Activated T-helper 1 cell treated with anti-CD3 and anti-CD28 coated beads, Interleukin-2, amount 50 U/mL, for 16 hours (primary cell): Measurements from ENCODE around the gene EFNA4.
A peak's percentile ranks its signal among the peaks of the same experiment; 100 is the strongest.

Experiments
- DNase-seq, 2 donors: peaks; one replicate each; pipeline ENCODE4 v3.0.0-alpha.2; 2020; ENCODE audit warnings: low read depth in 1 of 2, low spot score in 1 of 2

The EFNA4 gene

DNA sequence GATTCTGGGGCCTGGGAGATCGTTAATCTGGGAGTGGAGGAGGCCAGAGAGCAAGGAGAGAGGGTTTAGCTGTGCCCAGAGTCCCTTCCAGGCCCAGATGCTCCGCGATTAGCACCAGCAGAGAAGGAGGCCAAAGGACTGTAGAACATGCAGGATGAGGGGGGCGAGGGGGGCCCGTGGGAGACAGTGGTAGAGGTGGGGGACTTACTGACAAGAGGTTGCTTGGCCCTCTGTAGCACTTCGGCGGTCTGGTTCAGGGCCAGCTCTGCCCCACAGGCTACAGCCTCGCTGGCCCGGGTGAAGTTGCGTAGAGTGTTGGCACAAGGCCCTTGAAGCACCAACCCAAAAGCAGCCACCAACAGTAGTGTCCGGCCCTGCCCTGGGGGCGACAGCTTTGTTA lies 30.7 kb upstream of the EFNA4 start:
- no peak for DNase-seq

DNA sequence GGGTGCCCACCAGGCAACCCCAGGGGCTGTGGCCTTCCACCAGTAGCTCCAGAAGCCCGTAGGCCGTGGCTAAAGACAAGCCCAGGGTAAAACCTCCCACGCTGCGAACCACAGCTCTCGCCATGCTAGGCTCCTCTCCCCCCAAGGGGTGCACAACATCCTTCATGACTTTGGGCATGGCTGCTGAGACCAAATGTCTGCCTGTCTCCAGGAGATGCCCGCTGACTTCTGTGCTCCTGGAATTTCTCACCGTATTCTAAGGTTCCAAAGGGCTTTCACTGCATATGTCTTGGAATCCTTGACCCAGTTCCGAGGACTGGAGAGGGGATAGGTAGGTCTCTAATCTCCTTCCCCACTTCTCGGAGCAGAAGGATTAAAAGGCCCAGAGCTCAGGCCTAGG lies 30.0 kb upstream of the EFNA4 start, which contains the start of the genes DCST1 and DCST2:
TSS of gene DCST1 (plus strand) at position 301 of the 400 bp plus-strand sequence. CDS start 213 bp downstream, outside the sequence.
TSS of gene DCST2 (minus strand) at position 258 of the 400 bp plus-strand sequence. CDS start at position 178, 80 bp downstream.
- no peak for DNase-seq

- no peak for DNase-seq
These were observed 29.0 kb upstream of the EFNA4 start for GRCh38 chr1:155034318-155035208.

DNA sequence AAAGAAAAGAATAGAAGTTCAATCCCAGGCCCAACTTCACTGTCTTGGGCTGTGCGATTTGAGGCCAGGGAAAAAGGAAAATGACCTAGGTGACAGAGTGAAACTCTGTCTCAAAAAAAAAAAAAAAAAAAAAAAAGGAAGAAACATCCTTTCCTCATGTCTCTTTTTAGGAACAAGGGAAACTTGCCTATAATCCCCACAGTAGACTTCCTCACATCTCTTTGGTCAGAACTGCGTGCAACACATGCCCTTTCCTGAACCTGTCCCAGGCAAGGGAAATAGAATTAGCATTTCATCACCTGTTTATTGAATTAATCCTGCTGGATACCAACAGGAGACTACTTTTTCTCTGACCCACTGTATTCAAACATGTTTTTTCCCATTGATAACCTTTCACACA lies 27.6 kb upstream of the EFNA4 start:
- DNase-seq, result no peak

GRCh38 chr1:155037043-155037442 lies 26.5 kb upstream of the EFNA4 start:
- DNase-seq, result no peak

- DNase-seq, result no peak
These were observed 25.6 kb upstream of the EFNA4 start for GRCh38 chr1:155037851-155038441.

DNA sequence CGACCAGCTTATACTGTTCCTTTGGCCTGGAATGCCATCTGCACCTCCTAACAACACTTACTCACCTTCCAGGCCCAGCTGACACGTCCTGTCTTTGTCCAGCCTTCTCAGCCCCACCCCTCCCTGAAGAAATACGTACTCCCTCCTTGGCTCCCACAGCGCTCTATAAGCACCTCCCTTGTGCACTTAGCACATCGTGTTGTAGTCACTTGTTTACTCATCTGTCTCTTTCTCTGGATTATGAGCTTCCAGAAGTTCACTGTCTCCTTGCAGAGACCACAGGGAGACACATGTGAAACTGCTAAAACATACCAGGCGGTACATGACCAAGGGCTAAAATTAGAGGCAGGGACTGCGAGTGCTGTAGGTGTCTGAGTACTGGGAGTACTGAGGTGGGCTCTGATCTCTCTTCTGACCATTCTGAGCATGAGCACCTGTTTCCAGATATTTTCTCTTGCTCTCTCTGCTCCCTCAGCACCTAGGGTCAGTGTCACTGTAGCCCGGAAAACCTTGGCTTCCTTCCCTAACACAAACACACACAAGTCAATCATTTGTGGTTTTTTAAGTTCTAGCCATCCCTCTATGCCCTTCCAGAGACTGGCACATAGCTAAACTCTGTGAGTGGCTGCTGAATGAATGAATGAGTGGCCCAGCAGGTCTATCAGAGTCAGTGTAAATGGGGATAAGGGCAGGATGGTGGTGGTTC lies 24.8 kb upstream of the EFNA4 start:
- DNase-seq, result no peak

GRCh38 chr1:155039308-155039669 lies 24.3 kb upstream of the EFNA4 start:
- DNase-seq, result no peak

DNA sequence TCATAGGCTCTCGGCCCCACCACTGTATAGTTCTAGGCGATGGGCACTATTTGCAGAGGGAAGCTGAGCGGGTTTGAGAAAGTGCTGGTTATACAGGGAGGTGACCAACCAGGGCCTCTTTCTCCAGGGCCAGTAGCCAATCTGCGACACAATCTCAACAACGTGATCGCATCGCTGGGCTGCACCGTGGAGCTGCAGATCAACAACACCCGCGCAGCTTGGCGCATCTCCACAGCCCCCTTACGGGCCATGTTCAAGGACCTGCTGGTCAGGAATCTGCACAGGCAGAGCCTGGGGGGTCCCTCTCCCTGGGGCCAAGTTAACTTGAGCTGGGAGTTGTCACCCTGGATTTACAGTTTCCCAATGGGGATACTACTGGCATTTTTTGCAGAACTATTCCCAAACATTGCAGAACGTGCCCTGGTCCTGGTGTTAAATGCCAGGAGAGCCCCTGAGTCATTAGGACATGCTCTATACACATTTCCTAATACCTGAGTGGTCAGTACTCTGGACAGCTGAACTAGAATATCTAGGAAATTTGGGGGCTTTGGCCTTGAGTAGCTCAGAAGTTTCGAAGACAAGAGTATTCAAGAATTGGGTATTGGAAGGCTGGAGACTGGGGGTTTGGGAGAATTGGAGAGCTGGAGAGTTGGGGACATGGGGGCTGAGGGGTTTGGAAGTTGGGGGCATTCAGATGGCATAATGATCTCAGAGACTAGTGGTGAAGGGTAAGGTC lies 23.0 kb upstream of the EFNA4 start:
- no peak for DNase-seq

GRCh38 chr1:155042789-155043188 lies 20.8 kb upstream of the EFNA4 start:
- no peak for DNase-seq

DNA sequence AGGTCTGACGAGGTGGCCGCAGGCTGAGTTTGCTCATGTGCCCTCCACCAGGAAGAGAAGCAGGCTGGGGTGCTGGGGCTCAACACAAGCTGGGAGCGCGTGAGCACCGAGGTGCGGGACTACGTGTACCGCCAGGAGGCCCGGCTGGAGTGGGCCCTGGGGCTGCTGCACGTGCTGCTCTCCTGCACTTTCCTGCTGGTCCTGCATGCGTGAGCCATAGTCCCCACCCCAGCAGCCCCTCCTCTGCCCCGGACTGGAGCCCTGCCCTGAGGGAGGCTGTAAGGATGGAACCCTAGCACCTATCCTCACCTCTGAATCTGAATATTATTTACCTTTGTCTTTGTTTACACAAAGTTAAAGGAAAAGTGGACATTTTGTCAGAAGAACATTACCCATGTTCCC lies 20.2 kb upstream of the EFNA4 start:
- no peak for DNase-seq

GRCh38 chr1:155043793-155044192 lies 19.7 kb upstream of the EFNA4 start:
- DNase-seq, result no peak

GRCh38 chr1:155044365-155044764 lies 19.2 kb upstream of the EFNA4 start:
- DNase-seq, result no peak

DNA sequence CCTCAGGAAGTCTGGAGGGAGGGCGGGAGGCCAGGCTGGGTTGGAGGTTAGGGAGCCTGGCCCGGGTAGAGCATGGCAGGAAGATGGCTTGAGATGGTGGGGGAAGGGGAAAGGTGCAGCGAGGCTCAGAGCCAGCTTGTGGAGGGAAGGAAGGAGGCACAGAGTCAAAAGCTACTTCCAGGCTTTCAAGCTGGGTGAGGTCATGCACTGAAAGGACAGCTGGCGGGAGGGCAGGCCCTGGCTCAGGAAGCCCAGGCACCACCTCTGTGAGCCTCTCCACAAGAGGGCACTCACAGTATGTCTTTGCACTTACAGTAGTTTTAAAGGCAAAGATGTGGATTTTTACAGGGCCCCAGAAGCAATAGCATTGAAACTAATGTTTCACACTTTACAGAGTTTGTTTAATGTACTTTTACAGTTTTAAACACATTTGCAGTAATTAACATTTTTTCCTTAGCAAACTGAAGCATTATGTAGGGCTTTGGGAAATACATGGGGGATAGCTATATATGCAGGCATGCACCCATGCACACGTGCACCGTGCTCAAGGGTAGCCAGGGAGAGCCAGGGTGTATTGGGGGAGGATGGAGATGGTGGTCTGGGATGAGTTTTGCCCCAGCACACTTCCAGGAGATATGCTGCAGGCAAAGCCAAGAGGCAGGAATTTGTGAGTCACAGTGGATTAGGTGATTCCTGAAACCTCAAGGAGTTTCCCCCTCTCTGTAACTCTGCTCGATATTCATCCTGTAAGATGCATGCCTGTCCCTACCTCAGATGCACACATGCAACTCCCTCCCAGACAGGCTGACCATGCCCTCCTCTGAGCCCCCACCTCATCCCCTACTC lies 18.5 kb upstream of the EFNA4 start:
- DNase-seq, result peak in 1 of 2 donors; percentile 20

- DNase-seq, result no peak
These were observed 14.8 kb upstream of the EFNA4 start for GRCh38 chr1:155048449-155049334.

- no peak for DNase-seq
These were observed 13.6 kb upstream of the EFNA4 start for GRCh38 chr1:155049651-155050559.

DNA sequence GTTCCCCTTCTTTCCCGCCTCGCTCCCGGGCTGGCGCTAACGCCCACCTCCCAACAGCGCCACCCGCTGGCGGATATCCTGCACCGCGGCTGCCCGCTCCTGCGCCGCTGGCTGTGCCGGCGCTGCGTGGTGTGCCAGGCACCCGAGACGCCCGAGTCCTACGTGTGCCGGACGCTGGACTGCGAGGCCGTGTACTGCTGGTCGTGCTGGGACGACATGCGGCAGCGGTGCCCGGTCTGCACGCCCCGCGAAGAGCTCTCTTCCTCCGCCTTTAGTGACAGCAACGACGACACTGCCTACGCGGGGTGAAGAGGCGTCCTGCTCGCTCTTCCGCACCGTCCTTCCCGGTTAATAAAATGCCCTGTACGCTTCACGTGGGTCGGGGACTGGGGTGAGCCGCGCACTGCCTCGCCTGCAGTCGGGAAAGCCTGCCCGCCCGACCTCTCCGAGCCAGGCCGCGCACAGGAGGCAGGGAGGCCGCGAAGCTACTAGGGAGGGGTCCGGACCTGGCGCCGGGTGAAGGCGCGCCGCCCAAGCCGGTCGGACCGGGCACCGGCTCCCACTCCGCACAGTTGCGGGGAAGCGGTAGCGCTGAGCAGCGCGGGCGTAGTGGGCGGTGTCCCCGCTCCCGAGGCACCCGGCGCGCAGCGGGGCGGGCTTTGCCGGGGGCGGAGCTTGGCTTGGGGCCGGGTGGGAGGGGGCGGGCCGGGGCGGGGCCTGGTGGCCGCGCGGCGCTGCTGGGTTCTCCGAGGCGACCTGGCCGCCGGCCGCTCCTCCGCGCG lies 12.8 kb upstream of the EFNA4 start, which contains the start of gene ADAM15:
TSS of gene ADAM15 (plus strand) at position 757 of the 782 bp plus-strand sequence. CDS start 71 bp downstream, outside the sequence.
- peak; percentile 62 to 72 for DNase-seq
